Measurements from ENCODE around the gene PILRA.
"Not testable (repeated sequence)": the region's sequence is repeated elsewhere in the genome, so short reads cannot be mapped to it uniquely, and the experiment has no call there.

Gene PILRA

DNA sequence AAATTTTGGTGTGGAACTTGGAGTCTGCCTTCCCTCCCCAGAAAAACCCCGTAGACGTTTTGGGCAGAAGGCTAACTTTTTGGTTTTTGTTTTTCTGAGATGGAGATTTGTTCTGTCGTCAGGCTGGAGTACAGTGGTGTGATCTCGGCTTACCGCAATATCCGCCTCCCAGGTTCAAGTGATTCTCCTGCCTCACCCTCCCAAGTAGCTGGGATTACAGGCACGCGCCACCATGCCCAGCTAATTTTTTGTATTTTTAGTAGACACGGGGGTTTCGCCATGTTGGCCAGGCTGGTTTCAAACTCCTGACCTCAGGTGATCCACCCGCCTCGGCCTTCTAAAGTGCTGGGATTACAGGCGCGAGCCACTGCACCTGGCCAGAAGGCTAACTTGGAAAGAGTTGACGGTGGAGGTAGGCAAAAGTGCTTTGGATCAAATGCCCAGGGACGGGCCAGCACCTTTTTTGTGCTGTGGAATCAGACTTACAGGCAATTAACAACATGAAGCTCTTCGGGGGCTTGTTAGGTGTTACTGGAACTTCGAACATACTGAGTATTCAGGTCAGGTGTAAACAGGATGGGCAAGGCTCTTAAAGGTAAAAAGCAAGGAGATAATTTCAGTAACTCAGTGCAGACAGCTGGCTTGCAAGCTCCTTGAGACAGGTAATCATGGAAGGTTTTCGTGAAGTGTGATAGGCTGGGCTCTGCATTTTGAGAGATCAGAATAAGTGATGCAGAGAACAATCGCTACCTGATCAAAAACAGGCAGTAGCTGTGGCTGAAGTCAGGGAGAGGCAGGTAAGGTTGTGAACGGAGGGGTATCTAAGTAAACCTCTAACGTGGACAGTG lies 61.2 kb downstream of the PILRA start:
- in situ Hi-C loops (cut with MboI; ENCODE audit: low pct_unique_long_range_greater_than_20kb, low sequenced_read_pairs, unreplicated experiment), result no loop called here
- no peak for TF ChIP-seq CTCF (IDR thresholded peaks at IDR 0.05; ENCODE audit: extremely low read depth, insufficient read depth, missing control alignments)
- no peak for DNase-seq (ENCODE audit: low spot score)

- peak; percentile 67 for DNase-seq (ENCODE audit: low spot score)
- in situ Hi-C loops (cut with MboI; ENCODE audit: low pct_unique_long_range_greater_than_20kb, low sequenced_read_pairs, unreplicated experiment), result no loop called here
- no peak for TF ChIP-seq CTCF (IDR thresholded peaks at IDR 0.05; ENCODE audit: extremely low read depth, insufficient read depth, missing control alignments)
Observed at GRCh38 chr7:100435401-100436304, 62.4 kb downstream of the PILRA start.

DNA sequence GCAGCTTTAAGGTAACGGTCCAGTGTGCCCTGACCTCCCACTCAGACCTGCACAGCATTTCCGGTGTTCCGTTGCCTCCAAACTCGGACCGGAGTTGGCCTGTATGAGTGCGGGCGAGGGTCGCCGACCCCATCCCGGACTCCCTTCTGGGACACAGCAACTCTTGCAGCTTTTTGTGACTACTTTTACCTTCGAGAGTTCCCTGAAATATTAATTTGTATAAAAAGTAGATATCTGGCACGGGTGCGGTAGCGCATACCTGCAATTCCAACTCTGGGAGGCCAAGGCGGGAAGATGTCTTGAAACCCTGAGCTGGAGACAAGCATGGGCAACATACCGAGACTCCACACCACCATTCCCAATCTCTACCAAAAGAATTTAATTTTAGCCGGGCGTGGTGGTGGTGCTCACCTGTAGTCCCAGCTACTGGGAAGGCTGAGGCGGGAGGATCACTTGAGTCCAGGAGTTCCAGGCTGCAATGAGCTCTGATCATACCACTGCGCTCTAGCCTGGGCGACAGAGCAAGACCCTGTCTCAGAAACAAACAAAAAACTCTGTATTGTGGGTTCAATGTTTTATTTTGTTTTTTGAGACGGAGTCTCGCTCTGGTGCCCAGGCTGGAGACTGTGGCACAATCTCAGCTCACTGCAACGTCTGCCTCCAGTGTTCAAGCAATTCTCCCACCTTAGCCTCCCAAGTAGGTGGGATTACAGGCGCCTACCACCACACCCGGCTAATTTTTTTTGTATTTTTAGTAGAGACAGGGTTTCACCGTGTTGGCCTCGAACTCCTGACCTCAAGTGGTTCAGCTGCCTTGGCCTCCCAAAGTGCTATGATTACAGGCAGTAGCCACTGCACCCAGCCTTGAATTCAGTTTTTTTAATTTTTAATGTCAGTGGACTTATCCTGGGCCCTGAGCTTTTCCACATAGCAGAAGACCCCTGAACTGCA lies 64.1 kb downstream of the PILRA start:
- DNase-seq (ENCODE audit: low spot score), result no peak
- in situ Hi-C loops (cut with MboI; ENCODE audit: low pct_unique_long_range_greater_than_20kb, low sequenced_read_pairs, unreplicated experiment), result no loop called here
- no peak for TF ChIP-seq CTCF (IDR thresholded peaks at IDR 0.05; ENCODE audit: extremely low read depth, insufficient read depth, missing control alignments)

DNA sequence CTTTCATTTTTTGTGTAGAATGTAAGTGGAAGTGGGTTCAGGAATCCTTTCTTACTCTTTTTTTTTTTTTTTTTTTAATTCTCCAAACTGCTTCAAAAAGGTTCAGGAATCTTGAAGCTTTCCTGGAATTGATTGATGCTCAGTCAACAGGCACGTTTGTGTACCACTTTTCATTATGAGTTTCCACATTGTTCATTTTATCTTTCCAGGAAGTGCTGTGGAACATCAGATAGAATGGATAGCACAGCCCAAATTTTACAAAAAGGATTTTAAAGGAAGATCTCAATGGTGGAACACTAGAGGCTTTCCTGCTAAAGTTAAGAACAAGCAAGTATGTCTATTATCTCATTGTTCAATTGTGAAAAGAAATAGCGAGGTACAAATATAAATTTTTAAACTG lies 64.9 kb downstream of the PILRA start:
- TF ChIP-seq CTCF (IDR thresholded peaks at IDR 0.05; ENCODE audit: extremely low read depth, insufficient read depth, missing control alignments), result no peak
- no peak for DNase-seq (ENCODE audit: low spot score)
- in situ Hi-C loops (cut with MboI; ENCODE audit: low pct_unique_long_range_greater_than_20kb, low sequenced_read_pairs, unreplicated experiment), result no loop called here

- in situ Hi-C loops (cut with MboI; ENCODE audit: low pct_unique_long_range_greater_than_20kb, low sequenced_read_pairs, unreplicated experiment), result not testable (repeated sequence)
Observed at GRCh38 chr7:100438731-100439130, 65.4 kb downstream of the PILRA start.

GRCh38 chr7:100439244-100439643 lies 66.0 kb downstream of the PILRA start:
- DNase-seq (ENCODE audit: low spot score); in situ Hi-C loops (cut with MboI; ENCODE audit: low pct_unique_long_range_greater_than_20kb, low sequenced_read_pairs, unreplicated experiment): not testable (repeated sequence)

More at GRCh38 chr7:100438731-100439130, 65.4 kb downstream of the PILRA start:
- DNase-seq (ENCODE audit: low spot score), result not testable (repeated sequence)

Data from GM13977 (cell line).